Stimulated activated CD4-positive, alpha-beta T cell treated with anti-CD3 and anti-CD28 coated beads, Interleukin-15, amount 100 ng/mL, for 24 hours (primary cell): Measurements from ENCODE around the gene MRPL54.

Source experiments
- DNase-seq: peaks from one replicate; pipeline ENCODE4 v3.0.0-alpha.2; 2020

Gene MRPL54

GRCh38 chr19:3762501-3763459 is at the start of gene MRPL54:
MRPL54 (plus strand) TSS chr19:3762682; CDS start chr19:3762701, 19 bp downstream.
- DNase-seq: peak; percentile 99

DNA sequence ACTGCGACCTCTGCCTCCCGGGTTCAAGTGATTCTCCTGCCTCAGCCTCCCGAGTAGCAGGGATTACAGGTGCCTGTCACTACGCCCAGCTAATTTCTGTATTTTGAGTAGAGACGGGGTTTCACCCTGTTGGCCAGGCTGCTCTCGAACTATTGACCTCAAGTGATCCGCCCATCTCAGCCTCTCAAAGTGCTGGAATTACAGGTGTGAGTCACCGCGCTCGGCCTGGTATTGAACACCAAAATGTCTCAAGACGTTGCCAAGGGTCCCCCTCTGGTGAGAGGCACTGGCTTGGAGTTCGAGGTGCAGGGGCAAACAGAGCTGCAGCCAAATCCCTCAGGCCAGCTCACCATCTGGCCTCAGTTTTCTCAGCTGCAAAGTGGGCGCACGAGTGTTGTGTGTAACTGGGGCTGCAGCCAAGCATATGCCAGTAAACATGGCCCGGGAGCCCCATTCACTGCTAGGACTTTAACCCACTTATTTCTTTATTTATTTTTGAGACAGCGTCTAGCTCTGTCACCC is 46.3 kb upstream of the MRPL54 start:
- no peak for DNase-seq

- DNase-seq: no peak
These were observed 42.6 kb upstream of the MRPL54 start for GRCh38 chr19:3719868-3720267.

- no peak for DNase-seq
These were observed 42.0 kb upstream of the MRPL54 start for GRCh38 chr19:3720349-3720917.

DNA sequence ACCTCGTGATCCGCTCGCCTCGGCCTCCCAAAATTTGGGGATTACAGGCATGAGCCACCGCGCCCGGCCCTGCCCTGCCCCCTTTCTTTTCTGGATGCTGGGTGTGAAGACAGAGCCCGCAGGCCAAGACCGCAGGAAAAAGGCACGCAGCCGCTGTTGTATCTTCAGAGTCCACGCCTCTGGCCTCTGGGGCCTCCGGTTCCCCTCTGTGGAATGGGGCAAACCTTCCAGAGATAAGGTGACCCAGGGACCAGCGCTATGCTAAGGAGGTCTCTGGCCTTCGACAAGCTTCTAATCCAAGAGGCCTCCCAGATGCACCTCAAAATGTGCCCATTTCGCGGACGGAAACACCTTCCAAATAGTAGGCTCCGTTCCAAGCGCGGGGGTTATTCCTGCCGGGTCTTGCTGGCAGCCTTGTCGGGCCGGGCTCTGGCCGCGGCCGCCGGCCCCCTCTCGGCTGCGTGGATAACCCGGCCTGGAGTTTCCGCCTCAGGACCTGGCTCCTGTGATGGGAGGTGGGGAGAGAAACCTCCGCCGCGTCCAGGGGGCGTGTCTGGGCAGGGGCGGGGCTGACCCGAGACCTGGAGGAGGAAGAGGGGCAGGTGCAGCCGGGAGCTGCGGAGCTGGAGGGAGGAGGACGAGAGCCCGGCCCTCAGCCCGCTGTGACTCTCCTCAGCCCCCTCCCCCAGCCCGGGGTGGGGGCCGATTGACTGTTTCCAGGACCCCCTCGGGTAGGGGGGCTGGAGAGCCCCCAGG is 41.2 kb upstream of the MRPL54 start:
- DNase-seq: peak; percentile 92

DNA sequence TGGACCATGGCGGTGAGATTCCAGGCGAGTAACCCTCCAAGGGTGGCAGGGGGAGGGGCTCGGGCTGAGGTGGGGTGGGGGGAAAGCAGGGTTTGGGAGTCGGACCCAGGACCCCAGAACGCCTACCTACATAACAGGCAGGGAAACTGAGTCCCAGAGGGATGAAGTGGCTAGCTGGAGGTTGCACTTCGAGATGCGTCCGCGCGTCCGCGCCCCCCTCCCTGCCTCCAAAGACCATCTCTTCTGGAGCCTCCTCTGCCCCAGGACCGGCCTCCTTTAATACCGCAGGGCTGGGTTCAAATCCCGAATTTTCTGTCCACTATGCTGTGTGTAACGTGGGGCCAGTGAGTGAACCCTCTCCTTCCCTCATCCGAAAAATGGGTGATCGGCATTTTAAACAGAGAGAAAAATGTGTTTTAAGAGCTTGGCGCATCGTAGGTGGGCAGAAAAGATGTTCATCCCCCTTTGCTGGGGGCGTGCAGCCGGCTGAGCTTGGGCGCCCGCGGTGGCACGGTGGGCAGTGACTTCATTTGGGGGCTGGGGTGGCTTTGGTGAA is 40.5 kb upstream of the MRPL54 start:
- no peak for DNase-seq

- no peak for DNase-seq
These were observed 39.9 kb upstream of the MRPL54 start for GRCh38 chr19:3722443-3723109.

DNA sequence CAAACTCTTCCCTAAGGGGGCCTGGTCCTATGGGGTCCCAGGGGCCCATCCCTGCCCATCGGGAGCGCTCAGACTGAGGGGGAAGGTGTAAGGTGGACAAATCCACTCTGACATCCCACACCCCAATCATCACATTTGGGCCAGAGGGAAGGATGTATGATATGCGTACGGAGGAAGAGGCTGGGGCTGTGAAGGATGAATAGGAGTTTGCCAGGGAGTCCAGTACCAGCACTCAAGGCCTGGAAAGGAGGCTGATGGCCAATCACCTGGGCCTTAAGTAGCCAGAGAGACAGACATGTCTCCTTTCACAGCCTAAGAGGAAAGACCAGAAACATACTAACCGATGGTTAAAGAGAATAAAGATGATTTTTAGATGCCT is 39.4 kb upstream of the MRPL54 start:
- DNase-seq: no peak

DNA sequence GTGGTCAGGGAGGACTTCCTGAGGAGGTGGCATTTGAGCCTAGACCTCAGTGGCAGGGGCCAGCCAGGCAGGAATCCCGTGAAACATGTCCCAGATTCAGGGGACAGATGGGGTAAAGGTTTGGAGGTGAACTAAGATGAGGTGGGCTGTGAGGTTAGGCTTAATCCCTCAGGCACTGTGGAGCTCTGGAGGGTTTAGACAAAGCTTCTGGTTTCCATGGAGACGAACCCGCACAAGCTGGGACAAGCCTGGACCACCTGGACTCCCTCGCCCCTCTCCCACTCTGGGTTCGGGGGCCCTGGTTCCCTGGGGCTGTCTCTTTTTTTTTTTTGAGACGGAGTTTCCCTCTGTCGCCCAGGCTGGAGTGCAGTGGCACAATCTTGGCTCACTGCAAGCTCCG is 38.6 kb upstream of the MRPL54 start:
- DNase-seq: no peak

DNA sequence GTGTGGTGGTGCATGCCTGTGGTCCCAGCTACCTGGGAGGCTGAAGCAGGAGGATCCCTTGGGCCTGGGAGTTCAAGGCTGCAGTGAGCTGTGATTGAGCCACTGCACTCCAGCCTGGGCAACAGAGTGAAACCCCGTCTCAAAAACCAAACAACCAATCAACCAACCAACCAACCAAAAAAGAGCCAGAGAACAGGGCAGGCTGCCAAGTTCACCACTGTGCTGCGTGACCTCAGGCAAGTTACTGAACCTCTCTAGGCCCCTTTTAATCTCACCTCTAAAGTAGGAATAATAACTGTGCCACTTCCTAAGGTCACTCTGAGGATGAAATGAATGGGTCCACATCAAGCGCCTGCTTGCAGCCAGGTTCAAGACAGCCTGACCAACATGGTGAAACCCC is 37.4 kb upstream of the MRPL54 start:
- DNase-seq: no peak

DNA sequence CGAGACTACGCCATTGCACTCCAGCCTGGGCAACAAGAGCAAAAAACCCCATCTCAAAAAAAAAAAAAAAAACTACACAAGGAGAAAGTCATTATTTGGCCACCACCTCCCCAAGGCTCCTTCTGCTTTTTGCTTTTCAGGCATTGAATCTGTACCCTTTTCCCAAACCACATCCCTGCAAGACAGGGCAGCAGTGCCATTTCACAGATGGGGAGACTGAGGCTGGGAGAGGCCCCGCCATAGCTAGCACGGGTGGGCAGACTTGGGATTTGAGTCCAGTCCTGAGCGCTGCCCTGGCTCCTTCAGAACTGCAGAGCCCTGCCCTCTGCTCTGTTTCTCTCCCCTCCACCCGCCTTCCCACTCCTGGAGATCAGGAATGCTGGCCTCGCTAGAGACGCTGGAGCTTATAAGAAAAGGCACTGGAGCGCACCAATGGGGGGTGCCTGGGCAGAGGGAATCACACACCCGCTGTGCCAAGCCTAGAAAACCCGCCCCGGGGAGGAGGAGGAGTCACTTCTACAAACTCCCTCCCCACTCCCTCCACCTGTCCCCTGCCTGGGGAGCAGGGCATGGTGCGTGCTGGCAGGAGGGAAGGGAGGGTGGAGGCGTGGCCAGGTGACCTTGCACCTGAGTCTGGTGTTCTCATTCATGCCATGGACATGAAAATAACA is 36.7 kb upstream of the MRPL54 start:
- no peak for DNase-seq

DNA sequence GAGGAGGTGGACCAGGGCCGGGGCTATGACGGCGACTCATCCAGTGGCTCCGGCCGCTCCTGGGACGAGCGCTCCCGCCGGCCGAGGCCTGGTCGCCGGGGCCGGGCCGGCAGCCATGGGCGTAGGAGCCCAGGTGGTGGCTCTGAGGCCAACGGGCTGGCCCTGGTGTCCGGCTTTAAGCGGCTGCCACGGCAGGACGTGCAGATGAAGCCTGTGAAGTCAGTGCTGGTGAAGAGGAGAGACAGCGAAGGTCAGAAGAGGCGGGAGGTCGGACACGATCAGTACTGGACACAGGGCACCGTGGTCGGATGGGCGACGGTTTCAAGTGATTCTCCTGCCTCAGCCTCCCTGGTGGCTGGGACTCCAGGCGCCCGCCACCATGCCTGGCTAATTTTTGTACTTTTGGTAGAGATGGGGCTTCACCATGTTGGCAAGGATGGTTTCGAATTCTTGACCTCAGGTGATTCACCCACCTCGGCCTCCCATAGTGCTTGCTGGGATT is 32.0 kb upstream of the MRPL54 start:
- no peak for DNase-seq

GRCh38 chr19:3732108-3732507 is 30.4 kb upstream of the MRPL54 start:
- no peak for DNase-seq

DNA sequence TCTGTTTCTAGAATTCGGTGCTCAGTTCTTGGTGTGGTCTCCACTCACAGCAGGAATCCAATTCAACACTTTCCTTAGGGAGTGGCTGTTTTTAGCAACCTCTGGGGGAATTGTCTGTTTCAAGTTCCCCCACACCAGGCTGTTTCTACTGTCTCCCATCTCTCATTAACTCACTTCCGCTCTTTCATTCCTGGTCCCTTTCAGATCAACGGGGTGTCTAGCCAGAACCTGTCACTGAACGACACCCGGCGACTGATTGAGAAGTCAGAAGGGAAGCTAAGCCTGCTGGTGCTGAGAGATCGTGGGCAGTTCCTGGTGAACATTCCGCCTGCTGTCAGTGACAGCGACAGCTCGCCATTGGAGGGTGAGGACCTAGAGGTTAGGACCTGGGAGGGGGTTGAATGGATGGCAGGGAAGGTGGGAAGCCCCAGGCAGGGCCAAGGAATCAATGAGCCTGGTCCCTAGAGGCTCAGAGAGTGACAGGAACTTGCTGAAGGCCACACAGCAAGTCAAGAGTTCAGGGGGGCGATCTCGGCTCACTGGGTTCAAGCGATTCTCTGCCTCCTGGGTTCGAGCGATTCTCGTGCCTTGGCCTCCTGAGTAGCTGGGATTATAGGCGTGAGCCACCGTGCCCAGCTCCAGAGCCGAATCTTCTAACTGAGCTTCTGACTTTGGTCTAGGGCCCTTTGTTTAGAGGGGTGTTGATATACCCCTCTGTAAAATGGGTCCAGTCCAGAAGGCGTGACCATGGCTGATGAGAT is 28.8 kb upstream of the MRPL54 start:
- DNase-seq: no peak

DNA sequence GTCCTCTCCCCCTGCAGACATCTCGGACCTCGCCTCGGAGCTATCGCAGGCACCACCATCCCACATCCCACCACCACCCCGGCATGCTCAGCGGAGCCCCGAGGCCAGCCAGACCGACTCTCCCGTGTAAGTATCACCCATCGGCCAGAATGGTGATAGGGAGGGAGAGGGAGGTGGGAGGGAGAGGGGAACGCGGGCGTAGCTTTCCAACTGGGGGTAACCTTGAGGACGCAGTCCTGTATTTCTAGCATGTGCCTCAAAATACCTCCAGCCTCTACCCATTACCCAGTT is 28.2 kb upstream of the MRPL54 start:
- DNase-seq: no peak

- DNase-seq: no peak
These were observed 26.3 kb upstream of the MRPL54 start for GRCh38 chr19:3736106-3736724.

- no peak for DNase-seq
These were observed 24.8 kb upstream of the MRPL54 start for GRCh38 chr19:3737487-3738205.

DNA sequence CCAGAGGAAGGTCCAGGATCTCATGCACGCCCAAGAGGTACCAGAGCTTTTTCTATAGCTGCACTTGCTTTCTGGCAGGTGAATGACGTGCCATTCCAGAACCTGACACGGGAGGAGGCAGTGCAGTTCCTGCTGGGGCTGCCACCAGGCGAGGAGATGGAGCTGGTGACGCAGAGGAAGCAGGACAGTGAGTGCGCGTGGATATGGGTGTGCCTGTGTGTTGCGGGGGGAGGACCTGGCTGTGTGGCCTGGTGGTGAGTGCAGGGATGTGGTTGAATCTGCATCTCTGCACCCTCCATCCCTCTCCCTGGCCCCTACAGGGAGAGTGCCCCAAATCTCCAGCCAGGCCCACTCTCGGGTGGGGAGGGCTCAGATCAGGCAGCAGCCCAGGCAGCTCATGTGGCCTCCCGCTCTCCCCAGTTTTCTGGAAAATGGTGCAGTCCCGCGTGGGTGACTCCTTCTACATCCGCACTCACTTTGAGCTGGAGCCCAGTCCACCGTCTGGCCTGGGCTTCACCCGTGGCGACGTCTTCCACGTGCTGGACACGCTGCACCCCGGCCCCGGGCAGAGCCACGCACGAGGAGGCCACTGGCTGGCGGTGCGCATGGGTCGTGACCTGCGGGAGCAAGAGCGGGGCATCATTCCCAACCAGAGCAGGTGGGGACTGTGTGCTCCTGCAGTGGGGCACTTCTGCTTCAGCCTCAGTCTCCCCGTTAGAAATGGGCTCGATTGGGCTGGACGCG is 23.8 kb upstream of the MRPL54 start:
- no peak for DNase-seq

GRCh38 chr19:3740431-3740830 is 22.1 kb upstream of the MRPL54 start:
- no peak for DNase-seq
